NT2/D1 (cell line): ENCODE results near the gene RAET1L.
"Not testable (repeated sequence)": the region's sequence is repeated elsewhere in the genome, so short reads cannot be mapped to it uniquely, and the experiment has no call there.

Experiments
- SUZ12 ChIP-seq: IDR thresholded peaks from 2 replicates; pipeline ENCODE4 v1.6.1; 2011; ENCODE audit not compliant: insufficient read length, insufficient read depth; ENCODE audit errors: extremely low read depth
- YY1 ChIP-seq: IDR thresholded peaks from 2 replicates; pipeline ENCODE4 v1.6.1; 2011; ENCODE audit not compliant: insufficient read length, insufficient read depth
- ZNF274 ChIP-seq: IDR thresholded peaks from 2 replicates; pipeline ENCODE4 v1.6.1; 2011; ENCODE audit warnings: mild to moderate bottlenecking, low read depth, low read length

DNA sequence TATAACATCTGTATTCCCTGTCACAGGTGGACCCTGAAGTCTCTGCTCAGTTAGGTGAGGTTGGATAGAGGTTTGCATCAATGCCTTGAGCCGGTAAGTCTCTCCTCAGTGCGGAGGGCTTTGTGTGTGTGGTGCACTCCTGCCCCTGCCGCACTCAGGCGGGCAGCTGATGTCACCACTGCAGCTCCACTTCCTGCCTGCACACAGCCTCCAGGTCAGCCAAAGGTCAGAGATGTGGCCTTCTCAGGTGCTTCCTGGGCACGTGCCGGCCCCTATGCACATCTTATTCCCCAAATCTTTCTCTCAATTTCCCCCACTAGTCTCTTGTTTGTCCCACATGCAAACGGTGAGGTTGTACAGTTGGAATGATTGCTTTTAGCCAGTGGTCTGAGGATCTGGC, 34.6 kb upstream of the RAET1L start:
- not testable (repeated sequence) for TF ChIP-seq YY1, ZNF274, SUZ12
